GM12878 (cell line): Measurements from ENCODE around the gene IFT27.

Source experiments
- CTCF ChIP-seq, 3 experiments: IDR thresholded peaks in 2 of 3; conservative IDR thresholded peaks in 1 of 3; 2 replicates each; pipeline ENCODE4 v1.5.1; 2011; ENCODE audit warnings: low read depth in 3 of 3, low read length in 3 of 3, mild to moderate bottlenecking in 3 of 3, control low read depth in 2 of 3, moderate library complexity in 2 of 3, inconsistent platforms in 1 of 3, mixed read lengths in 1 of 3; ENCODE audit not compliant: control insufficient read depth in 2 of 3, insufficient read depth in 1 of 3; ENCODE audit errors: extremely low read depth in 1 of 3
- E4F1 ChIP-seq: fragments of 450-650 bp; IDR thresholded peaks from 2 replicates; pipeline ENCODE4 v1.6.1; 2018; ENCODE audit warnings: borderline replicate concordance, mild to moderate bottlenecking; ENCODE audit not compliant: partially characterized antibody
- EZH2 ChIP-seq: IDR thresholded peaks from 2 replicates; pipeline ENCODE4 v1.6.1; 2012; ENCODE audit warnings: low read depth, mild to moderate bottlenecking, control low read depth, inconsistent platforms, low read length, borderline replicate concordance; ENCODE audit not compliant: control insufficient read depth
- FOXK2 ChIP-seq: fragments of 450-650 bp; IDR thresholded peaks from 2 replicates; pipeline ENCODE4 v1.6.1; 2017; ENCODE audit warnings: mild to moderate bottlenecking, moderate library complexity
- MAX ChIP-seq: IDR thresholded peaks from 2 replicates; pipeline ENCODE4 v1.6.1; 2012; ENCODE audit warnings: low read depth, low read length, improper control_type of control experiment
- MYC ChIP-seq: IDR thresholded peaks from 2 replicates; pipeline ENCODE4 v1.6.1; 2011; ENCODE audit warnings: mild to moderate bottlenecking, low read length, moderate library complexity, inconsistent platforms; ENCODE audit not compliant: insufficient read depth, insufficient replicate concordance, insufficient read length, severe bottlenecking
- POLR2A ChIP-seq: IDR thresholded peaks from 2 replicates; pipeline ENCODE4 v1.6.1; 2011; ENCODE audit warnings: low read depth, mild to moderate bottlenecking, low read length
- RB1 ChIP-seq: fragments of 450-650 bp; formaldehyde crosslinking; IDR thresholded peaks from 2 replicates; pipeline ENCODE4 v1.6.1; 2017; ENCODE audit warnings: mild to moderate bottlenecking, borderline replicate concordance
- SP1 ChIP-seq: IDR thresholded peaks from one replicate; pipeline ENCODE4 v1.6.1; 2011; ENCODE audit warnings: low read depth, low read length
- TCF12 ChIP-seq: IDR thresholded peaks from 2 replicates; pipeline ENCODE4 v1.6.1; 2011; ENCODE audit warnings: low read depth, mild to moderate bottlenecking, low read length
- YY1 ChIP-seq: IDR thresholded peaks from 2 replicates; pipeline ENCODE4 v1.6.1; 2011; ENCODE audit warnings: low read depth, mild to moderate bottlenecking, low read length
- ZBTB40 ChIP-seq: fragments of 450-650 bp; IDR thresholded peaks from 2 replicates; pipeline ENCODE4 v1.6.1; 2016; ENCODE audit warnings: mild to moderate bottlenecking, moderate library complexity, borderline replicate concordance

GRCh38 chr22:36824655-36825054 is 48.7 kb upstream of the IFT27 start:
- TF ChIP-seq CTCF (IDR thresholded peaks at IDR 0.05 in 2 of 3, conservative IDR thresholded peaks at IDR 0.05 in 1 of 3; ENCODE audit: control insufficient read depth in 2 of 3, extremely low read depth in 1 of 3, insufficient read depth in 1 of 3, low read depth in 3 of 3, low read length in 3 of 3) (no peak), E4F1 (no peak), FOXK2 (no peak), MAX (no peak), ZBTB40 (no peak), EZH2 (no peak), RB1 (no peak), MYC (no peak), POLR2A (no peak), TCF12 (no peak), YY1 (no peak), SP1 (no peak)
